DND-41 (cell line): Measurements from ENCODE around the gene CHTF18.

Experiments used
- CTCF ChIP-seq: IDR thresholded peaks from 2 replicates; pipeline ENCODE4 v1.5.1; 2012; ENCODE audit warnings: borderline replicate concordance, low read length, moderate library complexity, mild to moderate bottlenecking; ENCODE audit not compliant: poor library complexity, severe bottlenecking; ENCODE audit errors: extremely low read depth
- EZH2 ChIP-seq: IDR thresholded peaks from 3 replicates; pipeline ENCODE4 v1.6.1; 2012; ENCODE audit warnings: borderline replicate concordance, low read depth, mild to moderate bottlenecking, moderate library complexity, low read length, inconsistent platforms; ENCODE audit not compliant: severe bottlenecking

GRCh38 chr16:820748-821147, 32.3 kb downstream of the CHTF18 start:
- no peak for TF ChIP-seq CTCF
- no peak for TF ChIP-seq EZH2
